ENCODE data around the gene CYP4V2. TPM values are rescaled to one million over a fixed set of nuclear protein-coding genes. Genes with fewer than 3 reads are reported as not detected.

Gene CYP4V2
- total and polyA plus RNA-seq, 2 experiments from 2014 or later = 1.5 to 3.1 TPM

DNA sequence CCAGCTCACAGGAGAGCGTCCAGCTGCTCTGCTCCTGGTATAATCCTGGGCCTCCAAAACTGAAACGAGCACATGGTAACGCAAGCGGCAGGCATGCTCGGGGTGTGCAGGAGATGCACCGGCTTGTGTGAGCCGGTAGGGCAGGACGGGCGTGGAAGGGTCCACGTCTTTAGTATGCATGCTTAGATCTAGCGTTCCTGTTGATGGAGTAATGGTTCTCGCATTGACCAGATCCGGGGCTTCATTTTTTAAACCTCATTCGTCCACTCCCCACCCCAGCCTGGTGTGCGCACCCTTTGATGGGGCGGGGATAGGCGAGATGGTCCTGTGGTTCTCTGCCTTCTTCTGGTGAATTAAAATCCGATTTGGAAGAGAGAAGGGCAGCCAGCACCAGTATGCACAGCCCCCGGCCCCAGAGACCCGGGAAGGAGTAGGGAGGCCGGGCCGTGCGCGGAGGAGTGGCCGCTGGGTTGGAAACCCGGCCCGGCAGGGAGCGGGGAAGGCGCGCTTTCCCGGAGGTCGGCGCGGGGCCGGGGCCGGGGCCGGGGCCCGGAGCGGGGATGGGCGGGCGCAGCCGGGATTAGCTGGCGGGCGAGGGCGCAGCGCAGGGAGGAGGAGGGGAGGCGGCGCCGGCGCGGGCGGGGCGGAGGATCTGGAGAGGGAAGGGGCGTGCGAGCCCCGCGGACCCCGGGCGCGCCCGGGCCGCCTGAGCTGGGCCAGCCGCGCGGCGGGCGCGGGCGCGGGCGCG lies 47.0 kb upstream of the CYP4V2 start:
- Mint-ChIP-seq H3K9me3 (no peaks in the 10 kb centered on the region), H3K4me3 (peak overlapping the region; percentile 74), H3K27ac (no peak overlapping the region), H3K4me1 (peaks cover 26% of the 10 kb centered on the region), H3K27me3 (ENCODE audit: insufficient read depth, low read depth, poor library complexity) (peaks cover 19% of the 10 kb centered on the region), H3K36me3 (ENCODE audit: low read depth) (0 out of 3 replicates have a peak, but pooled peaks cover 2% of the 10 kb centered on the region)
- no peaks in the 10 kb centered on the region for H4K20me1 ChIP-seq (replicated peaks; ENCODE audit: insufficient read depth)
- H3K79me2 ChIP-seq (replicated peaks; ENCODE audit: insufficient read depth) = no peaks in the 10 kb centered on the region
- H3K4me2 ChIP-seq = peak overlapping the region; percentile 93
- H3K4me3 ChIP-seq = peak overlapping the region; percentile 76
- H3F3A ChIP-seq (replicated peaks; ENCODE audit: low read depth) = peaks cover 7% of the 10 kb centered on the region; the same call in 1 of the 2 replicates
- H3K4me1 ChIP-seq (ENCODE audit: insufficient read depth) = peaks cover 31% of the 10 kb centered on the region
- H2AFZ ChIP-seq = peak overlapping the region; percentile 99
- TF ChIP-seq, protein P1, sequence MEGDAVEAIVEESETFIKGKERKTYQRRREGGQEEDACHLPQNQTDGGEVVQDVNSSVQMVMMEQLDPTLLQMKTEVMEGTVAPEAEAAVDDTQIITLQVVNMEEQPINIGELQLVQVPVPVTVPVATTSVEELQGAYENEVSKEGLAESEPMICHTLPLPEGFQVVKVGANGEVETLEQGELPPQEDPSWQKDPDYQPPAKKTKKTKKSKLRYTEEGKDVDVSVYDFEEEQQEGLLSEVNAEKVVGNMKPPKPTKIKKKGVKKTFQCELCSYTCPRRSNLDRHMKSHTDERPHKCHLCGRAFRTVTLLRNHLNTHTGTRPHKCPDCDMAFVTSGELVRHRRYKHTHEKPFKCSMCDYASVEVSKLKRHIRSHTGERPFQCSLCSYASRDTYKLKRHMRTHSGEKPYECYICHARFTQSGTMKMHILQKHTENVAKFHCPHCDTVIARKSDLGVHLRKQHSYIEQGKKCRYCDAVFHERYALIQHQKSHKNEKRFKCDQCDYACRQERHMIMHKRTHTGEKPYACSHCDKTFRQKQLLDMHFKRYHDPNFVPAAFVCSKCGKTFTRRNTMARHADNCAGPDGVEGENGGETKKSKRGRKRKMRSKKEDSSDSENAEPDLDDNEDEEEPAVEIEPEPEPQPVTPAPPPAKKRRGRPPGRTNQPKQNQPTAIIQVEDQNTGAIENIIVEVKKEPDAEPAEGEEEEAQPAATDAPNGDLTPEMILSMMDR (conservative IDR thresholded peaks at IDR 0.05; ENCODE audit: low read depth in 2 of 2) = no peak
- TF ChIP-seq EZH2phosphoT487 (IDR thresholded peaks at IDR 0.05; ENCODE audit: unreplicated experiment) = no peak
- TF ChIP-seq POLR2AphosphoS5 (IDR thresholded peaks at IDR 0.05; ENCODE audit: low read depth) = 0 out of 2 replicates have a peak, but pooled peaks have one; percentile 23
- no peak for TF ChIP-seq ZNF331 (CRISPR knock-in tag; IDR thresholded peaks at IDR 0.05; ENCODE audit: low read depth)
- no peak for TF ChIP-seq CREB1 (CRISPR knock-in tag; IDR thresholded peaks at IDR 0.05; ENCODE audit: low read depth)
- no peak for TF ChIP-seq JUNB (IDR thresholded peaks at IDR 0.05; ENCODE audit: unreplicated experiment)
- TF ChIP-seq ZNF114 (CRISPR knock-in tag; IDR thresholded peaks at IDR 0.05) = 0 out of 2 replicates have a peak, but pooled peaks have one; percentile 46
- TF ChIP-seq, protein P2, sequence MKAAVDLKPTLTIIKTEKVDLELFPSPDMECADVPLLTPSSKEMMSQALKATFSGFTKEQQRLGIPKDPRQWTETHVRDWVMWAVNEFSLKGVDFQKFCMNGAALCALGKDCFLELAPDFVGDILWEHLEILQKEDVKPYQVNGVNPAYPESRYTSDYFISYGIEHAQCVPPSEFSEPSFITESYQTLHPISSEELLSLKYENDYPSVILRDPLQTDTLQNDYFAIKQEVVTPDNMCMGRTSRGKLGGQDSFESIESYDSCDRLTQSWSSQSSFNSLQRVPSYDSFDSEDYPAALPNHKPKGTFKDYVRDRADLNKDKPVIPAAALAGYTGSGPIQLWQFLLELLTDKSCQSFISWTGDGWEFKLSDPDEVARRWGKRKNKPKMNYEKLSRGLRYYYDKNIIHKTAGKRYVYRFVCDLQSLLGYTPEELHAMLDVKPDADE (IDR thresholded peaks at IDR 0.05) = no peak
- no peak for TF ChIP-seq STAT1 (IDR thresholded peaks at IDR 0.05; ENCODE audit: unreplicated experiment)
- TF ChIP-seq, protein P3, sequence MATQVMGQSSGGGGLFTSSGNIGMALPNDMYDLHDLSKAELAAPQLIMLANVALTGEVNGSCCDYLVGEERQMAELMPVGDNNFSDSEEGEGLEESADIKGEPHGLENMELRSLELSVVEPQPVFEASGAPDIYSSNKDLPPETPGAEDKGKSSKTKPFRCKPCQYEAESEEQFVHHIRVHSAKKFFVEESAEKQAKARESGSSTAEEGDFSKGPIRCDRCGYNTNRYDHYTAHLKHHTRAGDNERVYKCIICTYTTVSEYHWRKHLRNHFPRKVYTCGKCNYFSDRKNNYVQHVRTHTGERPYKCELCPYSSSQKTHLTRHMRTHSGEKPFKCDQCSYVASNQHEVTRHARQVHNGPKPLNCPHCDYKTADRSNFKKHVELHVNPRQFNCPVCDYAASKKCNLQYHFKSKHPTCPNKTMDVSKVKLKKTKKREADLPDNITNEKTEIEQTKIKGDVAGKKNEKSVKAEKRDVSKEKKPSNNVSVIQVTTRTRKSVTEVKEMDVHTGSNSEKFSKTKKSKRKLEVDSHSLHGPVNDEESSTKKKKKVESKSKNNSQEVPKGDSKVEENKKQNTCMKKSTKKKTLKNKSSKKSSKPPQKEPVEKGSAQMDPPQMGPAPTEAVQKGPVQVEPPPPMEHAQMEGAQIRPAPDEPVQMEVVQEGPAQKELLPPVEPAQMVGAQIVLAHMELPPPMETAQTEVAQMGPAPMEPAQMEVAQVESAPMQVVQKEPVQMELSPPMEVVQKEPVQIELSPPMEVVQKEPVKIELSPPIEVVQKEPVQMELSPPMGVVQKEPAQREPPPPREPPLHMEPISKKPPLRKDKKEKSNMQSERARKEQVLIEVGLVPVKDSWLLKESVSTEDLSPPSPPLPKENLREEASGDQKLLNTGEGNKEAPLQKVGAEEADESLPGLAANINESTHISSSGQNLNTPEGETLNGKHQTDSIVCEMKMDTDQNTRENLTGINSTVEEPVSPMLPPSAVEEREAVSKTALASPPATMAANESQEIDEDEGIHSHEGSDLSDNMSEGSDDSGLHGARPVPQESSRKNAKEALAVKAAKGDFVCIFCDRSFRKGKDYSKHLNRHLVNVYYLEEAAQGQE (IDR thresholded peaks at IDR 0.05; ENCODE audit: unreplicated experiment) = no peak
- TF ChIP-seq, protein P4, sequence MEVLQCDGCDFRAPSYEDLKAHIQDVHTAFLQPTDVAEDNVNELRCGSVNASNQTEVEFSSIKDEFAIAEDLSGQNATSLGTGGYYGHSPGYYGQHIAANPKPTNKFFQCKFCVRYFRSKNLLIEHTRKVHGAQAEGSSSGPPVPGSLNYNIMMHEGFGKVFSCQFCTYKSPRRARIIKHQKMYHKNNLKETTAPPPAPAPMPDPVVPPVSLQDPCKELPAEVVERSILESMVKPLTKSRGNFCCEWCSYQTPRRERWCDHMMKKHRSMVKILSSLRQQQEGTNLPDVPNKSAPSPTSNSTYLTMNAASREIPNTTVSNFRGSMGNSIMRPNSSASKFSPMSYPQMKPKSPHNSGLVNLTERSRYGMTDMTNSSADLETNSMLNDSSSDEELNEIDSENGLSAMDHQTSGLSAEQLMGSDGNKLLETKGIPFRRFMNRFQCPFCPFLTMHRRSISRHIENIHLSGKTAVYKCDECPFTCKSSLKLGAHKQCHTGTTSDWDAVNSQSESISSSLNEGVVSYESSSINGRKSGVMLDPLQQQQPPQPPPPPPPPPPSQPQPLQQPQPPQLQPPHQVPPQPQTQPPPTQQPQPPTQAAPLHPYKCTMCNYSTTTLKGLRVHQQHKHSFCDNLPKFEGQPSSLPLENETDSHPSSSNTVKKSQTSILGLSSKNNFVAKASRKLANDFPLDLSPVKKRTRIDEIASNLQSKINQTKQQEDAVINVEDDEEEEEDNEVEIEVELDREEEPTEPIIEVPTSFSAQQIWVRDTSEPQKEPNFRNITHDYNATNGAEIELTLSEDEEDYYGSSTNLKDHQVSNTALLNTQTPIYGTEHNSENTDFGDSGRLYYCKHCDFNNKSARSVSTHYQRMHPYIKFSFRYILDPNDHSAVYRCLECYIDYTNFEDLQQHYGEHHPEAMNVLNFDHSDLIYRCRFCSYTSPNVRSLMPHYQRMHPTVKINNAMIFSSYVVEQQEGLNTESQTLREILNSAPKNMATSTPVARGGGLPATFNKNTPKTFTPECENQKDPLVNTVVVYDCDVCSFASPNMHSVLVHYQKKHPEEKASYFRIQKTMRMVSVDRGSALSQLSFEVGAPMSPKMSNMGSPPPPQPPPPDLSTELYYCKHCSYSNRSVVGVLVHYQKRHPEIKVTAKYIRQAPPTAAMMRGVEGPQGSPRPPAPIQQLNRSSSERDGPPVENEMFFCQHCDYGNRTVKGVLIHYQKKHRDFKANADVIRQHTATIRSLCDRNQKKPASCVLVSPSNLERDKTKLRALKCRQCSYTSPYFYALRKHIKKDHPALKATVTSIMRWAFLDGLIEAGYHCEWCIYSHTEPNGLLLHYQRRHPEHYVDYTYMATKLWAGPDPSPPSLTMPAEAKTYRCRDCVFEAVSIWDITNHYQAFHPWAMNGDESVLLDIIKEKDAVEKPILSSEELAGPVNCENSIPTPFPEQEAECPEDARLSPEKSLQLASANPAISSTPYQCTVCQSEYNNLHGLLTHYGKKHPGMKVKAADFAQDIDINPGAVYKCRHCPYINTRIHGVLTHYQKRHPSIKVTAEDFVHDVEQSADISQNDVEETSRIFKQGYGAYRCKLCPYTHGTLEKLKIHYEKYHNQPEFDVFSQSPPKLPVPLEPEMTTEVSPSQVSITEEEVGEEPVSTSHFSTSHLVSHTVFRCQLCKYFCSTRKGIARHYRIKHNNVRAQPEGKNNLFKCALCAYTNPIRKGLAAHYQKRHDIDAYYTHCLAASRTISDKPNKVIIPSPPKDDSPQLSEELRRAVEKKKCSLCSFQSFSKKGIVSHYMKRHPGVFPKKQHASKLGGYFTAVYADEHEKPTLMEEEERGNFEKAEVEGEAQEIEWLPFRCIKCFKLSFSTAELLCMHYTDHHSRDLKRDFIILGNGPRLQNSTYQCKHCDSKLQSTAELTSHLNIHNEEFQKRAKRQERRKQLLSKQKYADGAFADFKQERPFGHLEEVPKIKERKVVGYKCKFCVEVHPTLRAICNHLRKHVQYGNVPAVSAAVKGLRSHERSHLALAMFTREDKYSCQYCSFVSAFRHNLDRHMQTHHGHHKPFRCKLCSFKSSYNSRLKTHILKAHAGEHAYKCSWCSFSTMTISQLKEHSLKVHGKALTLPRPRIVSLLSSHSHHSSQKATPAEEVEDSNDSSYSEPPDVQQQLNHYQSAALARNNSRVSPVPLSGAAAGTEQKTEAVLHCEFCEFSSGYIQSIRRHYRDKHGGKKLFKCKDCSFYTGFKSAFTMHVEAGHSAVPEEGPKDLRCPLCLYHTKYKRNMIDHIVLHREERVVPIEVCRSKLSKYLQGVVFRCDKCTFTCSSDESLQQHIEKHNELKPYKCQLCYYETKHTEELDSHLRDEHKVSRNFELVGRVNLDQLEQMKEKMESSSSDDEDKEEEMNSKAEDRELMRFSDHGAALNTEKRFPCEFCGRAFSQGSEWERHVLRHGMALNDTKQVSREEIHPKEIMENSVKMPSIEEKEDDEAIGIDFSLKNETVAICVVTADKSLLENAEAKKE (CRISPR knock-in tag; IDR thresholded peaks at IDR 0.05) = no peak
- TF ChIP-seq EZH2 (IDR thresholded peaks at IDR 0.05; ENCODE audit: low read depth, unreplicated experiment) = peak; percentile 30
- TF ChIP-seq NANOG (IDR thresholded peaks at IDR 0.05; ENCODE audit: borderline replicate concordance) = no peak
- no peak overlapping the region for H3K27ac ChIP-seq (ENCODE audit: low read depth)
- no peaks in the 10 kb centered on the region for H3K36me3 ChIP-seq (ENCODE audit: insufficient read depth)
- DNase-seq (ENCODE audit: low spot score) (peak; percentile 91), ATAC-seq (peak; percentile 88)
- no peaks in the 10 kb centered on the region for H3K9me2 ChIP-seq (ENCODE audit: insufficient read depth)
- peaks cover 39% of the 10 kb centered on the region for H3K27me3 ChIP-seq (ENCODE audit: insufficient read depth)
